Neural cell (in vitro differentiated cells): ENCODE results near the gene CCL24. TPM values are rescaled to one million over a fixed set of nuclear protein-coding genes. Genes with fewer than 3 reads are reported as not detected.

Experiments
- H2AFZ ChIP-seq: fragments of 200-600, 300-800 bp; sonication (generic), shearing (Covaris generic); 2 replicates; pipeline ENCODE4 v1.6.0; 2014; ENCODE audit warnings: low read depth, mild to moderate bottlenecking, antibody characterized with exemption, low read length, moderate library complexity
- H3F3A ChIP-seq: fragments of 200-600 bp; shearing (Covaris generic); 2 replicates; pipeline ENCODE4 v1.6.1; 2016; ENCODE audit warnings: mild to moderate bottlenecking, moderate library complexity, mixed read lengths, antibody characterized with exemption, low read length; ENCODE audit not compliant: insufficient read depth, poor library complexity, severe bottlenecking
- H3K27ac ChIP-seq: fragments of 200-600, 300-800 bp; sonication (generic), shearing (Covaris generic); 2 replicates; pipeline ENCODE4 v1.5.1; 2014; ENCODE audit warnings: mild to moderate bottlenecking, low read length, moderate library complexity
- H3K27me3 ChIP-seq: fragments of 300-800, 200-600 bp; sonication (generic), shearing (Covaris generic); 2 replicates; pipeline ENCODE4 v1.6.0; 2014; ENCODE audit warnings: mild to moderate bottlenecking, low read depth, low read length, moderate library complexity; ENCODE audit not compliant: insufficient read depth
- H3K36me3 ChIP-seq: fragments of 300-800, 200-600 bp; sonication (generic), shearing (Covaris generic); 2 replicates; pipeline ENCODE4 v1.5.1; 2014; ENCODE audit warnings: mild to moderate bottlenecking, antibody characterized with exemption, low read length, moderate library complexity; ENCODE audit not compliant: insufficient read depth
- H3K4me2 ChIP-seq: fragments of 300-800, 200-600 bp; sonication (generic), shearing (Covaris generic); 2 replicates; pipeline ENCODE4 v1.6.0; 2014; ENCODE audit warnings: mild to moderate bottlenecking, low read length
- H3K4me3 ChIP-seq: fragments of 300-800, 200-600 bp; sonication (generic), shearing (Covaris generic); 2 replicates; pipeline ENCODE4 v1.5.1; 2014; ENCODE audit warnings: mild to moderate bottlenecking, low read length, moderate library complexity
- H3K79me2 ChIP-seq: fragments of 200-600 bp; shearing (Covaris generic); replicated peaks from 2 replicates; pipeline ENCODE4 v1.6.0; 2014; ENCODE audit warnings: mild to moderate bottlenecking, low read length, moderate library complexity; ENCODE audit not compliant: insufficient read depth
- H3K9ac ChIP-seq: fragments of 300-800, 200-600 bp; sonication (generic), shearing (Covaris generic); 2 replicates; pipeline ENCODE4 v1.6.1; 2016; ENCODE audit warnings: mild to moderate bottlenecking, low read length, mixed read lengths
- H3K9me2 ChIP-seq: fragments of 200-600 bp; shearing (Covaris generic); 2 replicates; pipeline ENCODE4 v1.6.1; 2016; ENCODE audit warnings: mild to moderate bottlenecking, low read length, mixed read lengths; ENCODE audit not compliant: insufficient read depth
- H3K9me3 ChIP-seq: fragments of 200-600, 300-800 bp; sonication (generic), shearing (Covaris generic); 2 replicates; pipeline ENCODE4 v1.6.1; 2016; ENCODE audit warnings: mild to moderate bottlenecking, mixed run types, low read length, moderate library complexity, mixed read lengths
- H4K20me1 ChIP-seq: fragments of 200-600 bp; shearing (Covaris generic); 2 replicates; pipeline ENCODE4 v1.6.1; 2016; ENCODE audit warnings: mild to moderate bottlenecking, mixed run types; ENCODE audit not compliant: insufficient read depth
- EP300 ChIP-seq: fragments of 450-650 bp; conservative IDR thresholded peaks from 2 replicates; pipeline ENCODE4 v1.6.1; 2014; ENCODE audit warnings: antibody characterized with exemption, mild to moderate bottlenecking, moderate library complexity; ENCODE audit not compliant: poor library complexity, severe bottlenecking
- EZH2 ChIP-seq: fragments of 200-600, 300-800 bp; shearing (Covaris generic), sonication (generic); IDR thresholded peaks from 2 replicates; pipeline ENCODE4 v1.6.1; 2014; ENCODE audit warnings: antibody characterized with exemption, low read length, borderline replicate concordance, mild to moderate bottlenecking; ENCODE audit not compliant: insufficient read depth, poor library complexity, severe bottlenecking
- MXI1 ChIP-seq: fragments of 450-650 bp; conservative IDR thresholded peaks from 2 replicates; pipeline ENCODE4 v1.6.1; 2014; ENCODE audit warnings: antibody characterized with exemption, mild to moderate bottlenecking; ENCODE audit not compliant: poor library complexity, severe bottlenecking
- POLR2AphosphoS5 ChIP-seq: IDR thresholded peaks from 2 replicates; pipeline ENCODE4 v1.6.1; 2012
- RAD21 ChIP-seq: fragments of 450-650 bp; conservative IDR thresholded peaks from 2 replicates; pipeline ENCODE4 v1.6.1; 2014; ENCODE audit warnings: antibody characterized with exemption, mild to moderate bottlenecking, moderate library complexity
- SMC3 ChIP-seq: fragments of 450-650 bp; conservative IDR thresholded peaks from 2 replicates; pipeline ENCODE4 v1.6.1; 2014; ENCODE audit warnings: antibody characterized with exemption, mild to moderate bottlenecking, moderate library complexity; ENCODE audit not compliant: poor library complexity
- TAF1 ChIP-seq: IDR thresholded peaks from 2 replicates; pipeline ENCODE4 v1.6.1; 2012; ENCODE audit warnings: low read depth
- polyA plus RNA-seq: library from polyadenylated mRNA; depleted of rRNA; stranded (reverse); fragments of >200 nt; gene quantifications from 2 replicates; pipeline ENCODE4 v1.2.3, GENCODE V29; 2014
- TF ChIP-seq, protein P1 (sequence below): fragments of 450-650 bp; IDR thresholded peaks from 2 replicates; pipeline ENCODE4 v1.5.1; 2014; ENCODE audit warnings: antibody characterized with exemption, mild to moderate bottlenecking, moderate library complexity; ENCODE audit not compliant: poor library complexity, severe bottlenecking
- TF ChIP-seq, protein P2 (sequence below): IDR thresholded peaks from 2 replicates; pipeline ENCODE4 v1.6.1; 2012; ENCODE audit warnings: borderline replicate concordance

CCL24 gene
- polyA plus RNA-seq, 1 donor from 2014 or later: not detected

DNA sequence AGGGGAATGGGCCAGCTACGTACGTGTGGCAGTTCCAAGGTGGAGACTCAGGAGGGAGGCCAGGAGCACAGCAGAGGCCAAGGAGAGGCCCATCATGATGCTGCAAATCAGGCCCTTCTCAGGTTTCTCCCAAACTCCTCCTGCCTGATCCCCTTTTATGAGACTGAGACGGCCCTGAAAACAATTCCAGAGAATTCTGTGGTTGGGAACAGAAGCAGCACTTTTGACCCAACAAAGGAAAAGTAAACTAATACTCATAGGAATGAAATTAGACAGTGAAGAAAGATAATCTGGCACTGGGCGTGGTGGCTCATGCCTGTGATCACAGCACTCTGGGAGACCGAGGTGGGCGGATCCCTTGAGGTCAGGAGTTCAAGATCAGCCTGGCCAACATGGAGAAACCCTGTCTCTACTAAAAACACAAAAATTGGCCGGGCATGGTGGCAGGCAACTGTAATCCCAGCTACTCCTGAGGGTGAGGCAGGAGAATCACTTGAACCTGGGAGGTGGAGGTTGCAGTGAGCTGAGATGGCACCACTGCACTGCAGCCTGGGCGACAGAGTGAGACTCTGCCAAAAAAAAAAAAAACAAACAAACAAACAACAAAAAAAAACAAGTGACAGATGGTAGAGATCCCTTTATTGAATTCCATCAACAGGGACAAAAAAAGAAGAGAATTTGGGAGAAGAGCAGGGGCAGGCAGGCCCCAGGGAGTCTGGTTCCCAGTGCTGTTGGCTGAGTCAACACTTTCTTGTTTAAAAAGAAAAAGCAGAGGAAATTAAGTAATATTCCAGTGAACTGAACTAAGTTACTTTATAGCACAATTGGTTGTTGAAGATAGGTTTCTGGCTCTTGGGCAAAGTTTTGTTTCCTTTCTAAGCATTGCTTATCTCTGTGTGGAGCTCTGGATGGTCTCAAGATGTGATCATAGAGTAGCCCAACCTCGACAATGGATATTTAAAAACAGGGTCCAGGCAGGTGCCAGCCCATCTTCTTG, 41.2 kb downstream of the CCL24 start, which contains the start of gene CCL26:
CCL26 (minus strand) TSS at position 131 of the 997 bp plus-strand sequence; CDS start at position 96, 35 bp downstream.
- H3K27ac ChIP-seq: no peak within 1 kb of the TSS
- TF ChIP-seq, protein P1, sequence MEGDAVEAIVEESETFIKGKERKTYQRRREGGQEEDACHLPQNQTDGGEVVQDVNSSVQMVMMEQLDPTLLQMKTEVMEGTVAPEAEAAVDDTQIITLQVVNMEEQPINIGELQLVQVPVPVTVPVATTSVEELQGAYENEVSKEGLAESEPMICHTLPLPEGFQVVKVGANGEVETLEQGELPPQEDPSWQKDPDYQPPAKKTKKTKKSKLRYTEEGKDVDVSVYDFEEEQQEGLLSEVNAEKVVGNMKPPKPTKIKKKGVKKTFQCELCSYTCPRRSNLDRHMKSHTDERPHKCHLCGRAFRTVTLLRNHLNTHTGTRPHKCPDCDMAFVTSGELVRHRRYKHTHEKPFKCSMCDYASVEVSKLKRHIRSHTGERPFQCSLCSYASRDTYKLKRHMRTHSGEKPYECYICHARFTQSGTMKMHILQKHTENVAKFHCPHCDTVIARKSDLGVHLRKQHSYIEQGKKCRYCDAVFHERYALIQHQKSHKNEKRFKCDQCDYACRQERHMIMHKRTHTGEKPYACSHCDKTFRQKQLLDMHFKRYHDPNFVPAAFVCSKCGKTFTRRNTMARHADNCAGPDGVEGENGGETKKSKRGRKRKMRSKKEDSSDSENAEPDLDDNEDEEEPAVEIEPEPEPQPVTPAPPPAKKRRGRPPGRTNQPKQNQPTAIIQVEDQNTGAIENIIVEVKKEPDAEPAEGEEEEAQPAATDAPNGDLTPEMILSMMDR: no peak
- TF ChIP-seq POLR2AphosphoS5: no peak
- TF ChIP-seq RAD21: no peak
- TF ChIP-seq TAF1: no peak
- TF ChIP-seq EP300: no peak
- H3K4me3 ChIP-seq: no peak within 1 kb of the TSS
- no peaks in the 10 kb centered on the region for H3K9me3 ChIP-seq
- H4K20me1 ChIP-seq: no peaks in the 10 kb centered on the region
- no peaks in the 10 kb centered on the region for H3K36me3 ChIP-seq
- no peak within 1 kb of the TSS for H2AFZ ChIP-seq
- no peaks in the 10 kb centered on the region for H3K27me3 ChIP-seq
- no peaks in the 10 kb centered on the region for H3K9me2 ChIP-seq
- H3F3A ChIP-seq: no peaks in the 10 kb centered on the region
- no peak within 1 kb of the TSS for H3K4me2 ChIP-seq
- no peaks in the 10 kb centered on the region for H3K79me2 ChIP-seq
- no peak within 1 kb of the TSS for H3K9ac ChIP-seq

DNA sequence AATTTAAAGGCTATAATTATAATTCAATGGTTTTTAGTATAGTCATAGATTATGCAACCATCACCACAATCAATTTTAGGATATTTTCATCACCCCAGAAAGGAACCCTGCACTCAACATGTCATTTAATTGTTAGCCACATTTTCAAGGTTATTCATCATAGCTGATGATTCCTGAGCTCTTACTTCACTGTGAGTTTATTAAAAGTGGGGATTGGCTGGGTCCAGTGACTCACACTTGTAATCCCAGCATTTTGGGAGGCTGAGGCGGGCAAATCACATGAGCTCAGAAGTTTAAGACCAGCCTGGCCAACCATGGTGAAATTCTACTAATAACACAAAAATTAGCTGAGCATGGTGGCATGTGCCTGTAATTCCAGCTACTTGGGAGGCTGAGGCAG, 42.4 kb downstream of the CCL24 start:
- no peak overlapping the region for H3K9ac ChIP-seq
- TF ChIP-seq, protein P1: no peak
- no peak for TF ChIP-seq SMC3
- TF ChIP-seq, protein P2, sequence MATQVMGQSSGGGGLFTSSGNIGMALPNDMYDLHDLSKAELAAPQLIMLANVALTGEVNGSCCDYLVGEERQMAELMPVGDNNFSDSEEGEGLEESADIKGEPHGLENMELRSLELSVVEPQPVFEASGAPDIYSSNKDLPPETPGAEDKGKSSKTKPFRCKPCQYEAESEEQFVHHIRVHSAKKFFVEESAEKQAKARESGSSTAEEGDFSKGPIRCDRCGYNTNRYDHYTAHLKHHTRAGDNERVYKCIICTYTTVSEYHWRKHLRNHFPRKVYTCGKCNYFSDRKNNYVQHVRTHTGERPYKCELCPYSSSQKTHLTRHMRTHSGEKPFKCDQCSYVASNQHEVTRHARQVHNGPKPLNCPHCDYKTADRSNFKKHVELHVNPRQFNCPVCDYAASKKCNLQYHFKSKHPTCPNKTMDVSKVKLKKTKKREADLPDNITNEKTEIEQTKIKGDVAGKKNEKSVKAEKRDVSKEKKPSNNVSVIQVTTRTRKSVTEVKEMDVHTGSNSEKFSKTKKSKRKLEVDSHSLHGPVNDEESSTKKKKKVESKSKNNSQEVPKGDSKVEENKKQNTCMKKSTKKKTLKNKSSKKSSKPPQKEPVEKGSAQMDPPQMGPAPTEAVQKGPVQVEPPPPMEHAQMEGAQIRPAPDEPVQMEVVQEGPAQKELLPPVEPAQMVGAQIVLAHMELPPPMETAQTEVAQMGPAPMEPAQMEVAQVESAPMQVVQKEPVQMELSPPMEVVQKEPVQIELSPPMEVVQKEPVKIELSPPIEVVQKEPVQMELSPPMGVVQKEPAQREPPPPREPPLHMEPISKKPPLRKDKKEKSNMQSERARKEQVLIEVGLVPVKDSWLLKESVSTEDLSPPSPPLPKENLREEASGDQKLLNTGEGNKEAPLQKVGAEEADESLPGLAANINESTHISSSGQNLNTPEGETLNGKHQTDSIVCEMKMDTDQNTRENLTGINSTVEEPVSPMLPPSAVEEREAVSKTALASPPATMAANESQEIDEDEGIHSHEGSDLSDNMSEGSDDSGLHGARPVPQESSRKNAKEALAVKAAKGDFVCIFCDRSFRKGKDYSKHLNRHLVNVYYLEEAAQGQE: no peak
- TF ChIP-seq RAD21: no peak
- TF ChIP-seq POLR2AphosphoS5: no peak
- TF ChIP-seq TAF1: no peak
- TF ChIP-seq MXI1: no peak
- TF ChIP-seq EP300: no peak
- TF ChIP-seq EZH2: no peak

More for the DNA sequence above, 42.4 kb downstream of the CCL24 start:
- Histone ChIP-seq H2AFZ (no peak overlapping the region), H3K27ac (no peak overlapping the region), H3K9me3 (no peaks in the 10 kb centered on the region), H3K4me3 (no peak overlapping the region), H3K4me2 (no peak overlapping the region), H3K79me2 (no peaks in the 10 kb centered on the region), H3K9me2 (no peaks in the 10 kb centered on the region), H4K20me1 (no peaks in the 10 kb centered on the region), H3K36me3 (no peaks in the 10 kb centered on the region), H3F3A (no peaks in the 10 kb centered on the region), H3K27me3 (no peaks in the 10 kb centered on the region)
